GM12801 (cell line): ENCODE results near the gene PRDM15.

Experiments
- TF ChIP-seq, protein P1 (sequence below): IDR thresholded peaks from one replicate; pipeline ENCODE4 v1.5.1; 2011; ENCODE audit warnings: control low read depth; ENCODE audit not compliant: insufficient read length; ENCODE audit errors: extremely low read depth

The PRDM15 gene

DNA sequence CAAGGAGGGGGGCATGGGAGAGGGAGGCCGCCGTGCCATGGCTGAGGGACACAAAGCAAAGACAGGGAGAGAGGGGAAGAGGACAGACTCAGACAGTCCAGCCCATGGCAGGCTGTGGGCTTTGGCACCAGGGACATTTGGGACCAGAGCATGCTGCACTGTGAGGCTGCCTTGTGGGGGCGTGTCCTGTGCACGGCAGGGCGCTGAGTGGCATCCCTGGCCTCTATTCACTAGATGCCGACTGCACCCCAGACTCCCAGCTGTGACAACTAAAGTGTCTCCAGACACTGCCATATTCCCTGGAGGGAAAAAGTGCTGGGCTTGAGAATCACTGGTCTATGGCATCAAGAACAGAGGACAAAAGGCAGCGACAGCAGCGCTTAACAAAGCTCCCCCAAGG is 18.6 kb upstream of the PRDM15 start:
- TF ChIP-seq, protein P1, sequence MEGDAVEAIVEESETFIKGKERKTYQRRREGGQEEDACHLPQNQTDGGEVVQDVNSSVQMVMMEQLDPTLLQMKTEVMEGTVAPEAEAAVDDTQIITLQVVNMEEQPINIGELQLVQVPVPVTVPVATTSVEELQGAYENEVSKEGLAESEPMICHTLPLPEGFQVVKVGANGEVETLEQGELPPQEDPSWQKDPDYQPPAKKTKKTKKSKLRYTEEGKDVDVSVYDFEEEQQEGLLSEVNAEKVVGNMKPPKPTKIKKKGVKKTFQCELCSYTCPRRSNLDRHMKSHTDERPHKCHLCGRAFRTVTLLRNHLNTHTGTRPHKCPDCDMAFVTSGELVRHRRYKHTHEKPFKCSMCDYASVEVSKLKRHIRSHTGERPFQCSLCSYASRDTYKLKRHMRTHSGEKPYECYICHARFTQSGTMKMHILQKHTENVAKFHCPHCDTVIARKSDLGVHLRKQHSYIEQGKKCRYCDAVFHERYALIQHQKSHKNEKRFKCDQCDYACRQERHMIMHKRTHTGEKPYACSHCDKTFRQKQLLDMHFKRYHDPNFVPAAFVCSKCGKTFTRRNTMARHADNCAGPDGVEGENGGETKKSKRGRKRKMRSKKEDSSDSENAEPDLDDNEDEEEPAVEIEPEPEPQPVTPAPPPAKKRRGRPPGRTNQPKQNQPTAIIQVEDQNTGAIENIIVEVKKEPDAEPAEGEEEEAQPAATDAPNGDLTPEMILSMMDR = no peak

DNA sequence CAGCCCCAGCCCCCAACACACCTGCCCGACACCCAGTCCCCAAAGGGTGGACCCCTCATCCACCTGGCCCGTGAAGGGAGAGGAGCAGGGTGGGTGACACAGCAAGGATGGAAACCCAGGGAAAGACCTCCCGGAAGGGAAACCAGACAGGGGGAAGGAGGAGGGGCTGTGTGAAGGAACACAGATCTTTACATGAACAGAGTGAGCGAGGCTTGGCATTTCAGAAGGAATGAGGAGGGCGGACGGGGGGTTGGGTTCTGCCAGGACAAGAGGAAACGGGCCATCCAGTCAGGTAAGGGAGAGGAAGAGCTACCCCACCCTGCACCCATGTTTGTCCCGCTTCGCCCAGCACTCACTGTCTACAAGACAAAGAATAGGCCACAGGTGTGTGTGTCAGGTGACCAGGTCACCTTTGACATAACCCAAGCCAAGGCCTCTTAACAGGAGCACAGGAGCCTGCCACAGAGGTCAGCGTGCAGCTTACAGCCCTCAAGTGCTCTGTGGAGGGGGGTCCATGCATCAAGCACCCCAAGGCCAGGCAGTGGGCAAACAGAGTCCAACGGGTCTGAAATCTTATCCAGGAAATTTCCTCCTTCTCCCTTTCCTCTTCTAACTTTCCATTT is 18.0 kb upstream of the PRDM15 start:
- TF ChIP-seq, protein P1 = no peak

DNA sequence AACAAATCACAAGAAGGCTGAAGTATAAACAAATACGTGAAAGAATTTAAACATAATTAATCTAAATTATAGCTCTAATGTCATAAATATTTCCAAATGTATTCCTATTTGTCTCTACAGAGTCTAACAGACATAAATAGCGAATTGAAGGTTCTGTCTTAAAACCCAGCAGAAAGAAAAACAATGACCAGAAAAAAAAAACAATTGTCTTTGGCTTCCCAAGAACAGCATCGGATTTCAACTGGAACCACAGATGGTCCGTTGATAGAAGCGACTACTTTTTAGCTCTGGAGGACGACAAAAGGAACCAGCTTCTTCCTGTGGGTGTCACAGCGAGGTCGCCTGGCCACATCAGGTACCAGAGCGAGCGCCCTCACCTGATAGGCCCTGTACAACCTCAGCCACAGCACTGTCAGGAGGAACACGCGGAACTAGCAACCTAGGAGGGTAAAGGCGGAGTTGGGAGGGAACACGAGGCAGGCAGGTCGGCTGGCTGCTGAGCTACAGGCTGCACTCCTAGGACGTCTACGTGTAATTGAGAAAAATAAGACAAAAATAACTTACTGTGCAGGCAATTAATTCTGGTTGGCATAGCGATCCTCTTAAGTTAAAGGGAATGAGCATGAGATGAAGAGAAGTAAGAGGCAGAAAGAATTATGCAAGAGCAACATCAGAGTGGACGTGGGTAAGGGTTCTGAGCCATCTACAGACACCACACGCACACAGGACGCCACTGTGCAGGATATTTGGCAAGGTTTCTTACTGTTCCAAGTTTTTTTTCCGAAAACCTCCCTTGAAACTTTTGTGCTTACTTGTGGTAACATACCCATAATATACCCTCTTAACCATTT is 16.7 kb upstream of the PRDM15 start:
- TF ChIP-seq, protein P1 = no peak

DNA sequence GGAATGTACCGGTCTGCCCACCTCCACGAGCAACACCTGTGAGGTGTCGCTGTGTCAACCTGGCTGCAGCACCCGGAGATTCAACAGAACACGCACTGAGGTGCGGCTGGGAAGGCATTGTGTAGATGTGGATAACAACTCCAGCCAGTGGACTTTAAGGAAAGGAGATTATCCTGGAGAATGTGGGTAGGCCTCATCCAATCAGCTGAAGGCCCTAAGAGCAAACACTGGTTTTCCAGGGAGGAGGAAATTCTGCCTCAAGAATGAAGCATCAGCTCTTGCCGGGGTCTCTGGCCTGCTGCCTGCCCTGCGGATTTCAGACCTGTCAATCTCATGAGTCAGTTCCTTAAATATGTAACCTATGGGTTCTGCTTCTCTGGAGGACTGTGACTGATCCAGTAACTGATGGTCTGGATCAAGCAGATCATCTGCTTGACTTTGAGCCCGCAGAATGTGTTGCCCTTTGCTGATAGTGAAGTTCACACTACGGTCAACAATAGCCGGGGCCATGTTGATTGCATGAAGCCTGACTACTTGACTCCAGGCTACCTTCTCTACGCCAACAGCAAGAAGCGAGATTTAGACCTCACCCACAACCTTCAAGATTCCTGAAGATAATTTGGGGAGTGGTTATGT is 15.9 kb upstream of the PRDM15 start:
- TF ChIP-seq, protein P1 = no peak

DNA sequence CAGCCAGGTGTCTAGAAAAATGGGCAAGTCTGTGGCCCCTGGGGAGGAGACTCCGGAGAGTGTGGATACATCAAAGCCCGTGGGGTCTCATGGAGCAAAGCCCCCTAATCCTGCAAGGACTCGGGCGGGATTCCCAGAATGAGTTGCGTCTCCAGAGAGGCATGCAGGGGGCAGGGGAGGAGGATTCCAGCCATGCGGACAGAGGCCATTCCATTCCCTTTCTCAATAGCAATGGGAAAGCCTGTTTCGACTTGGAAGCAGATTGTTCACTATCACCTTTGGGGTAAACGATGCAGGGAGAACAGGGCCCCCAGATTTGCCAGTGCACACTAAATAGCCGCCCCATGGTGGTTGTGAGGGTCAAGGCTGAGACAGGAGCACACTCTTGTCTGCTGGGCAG is 15.4 kb upstream of the PRDM15 start:
- TF ChIP-seq, protein P1 = no peak

DNA sequence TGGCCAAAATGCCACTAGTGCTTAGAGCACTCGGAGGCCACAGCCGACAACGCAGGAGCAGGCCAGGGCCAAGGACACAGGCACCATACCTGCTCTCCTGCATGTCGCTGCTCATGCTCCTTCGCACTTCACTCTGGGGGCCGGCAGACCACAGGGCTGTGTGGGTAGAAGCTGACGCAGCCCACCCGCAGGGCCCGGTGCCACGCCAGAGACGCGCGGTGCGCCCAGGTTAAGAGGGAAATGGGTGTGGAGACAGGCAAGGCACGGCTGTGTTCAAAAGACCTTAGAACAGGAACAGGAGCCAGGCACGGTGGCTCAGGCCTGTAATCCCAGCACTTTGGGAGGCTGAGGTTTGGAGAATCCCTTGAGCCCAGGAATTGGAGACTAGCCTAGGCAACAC is 13.6 kb upstream of the PRDM15 start:
- TF ChIP-seq, protein P1 = no peak

DNA sequence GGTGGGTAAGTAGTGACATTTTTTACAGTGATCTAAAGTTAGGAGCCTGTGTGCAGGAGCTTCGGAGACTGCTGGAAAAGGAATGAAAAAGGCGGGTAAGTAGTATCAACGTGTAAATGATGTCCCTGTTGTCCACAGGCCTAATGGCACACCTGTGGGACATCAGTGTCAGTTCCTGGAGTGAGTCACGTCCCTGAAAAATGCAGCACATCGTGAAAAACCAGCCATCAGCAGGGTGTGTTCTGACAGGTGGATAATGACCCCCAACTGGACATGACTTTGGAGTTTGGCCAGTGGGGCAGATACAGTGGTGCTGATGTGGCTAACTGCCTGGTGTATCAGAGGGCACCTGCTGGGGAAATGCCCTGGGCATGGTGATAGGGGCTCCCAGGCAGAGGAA is 12.0 kb upstream of the PRDM15 start:
- TF ChIP-seq, protein P1 = no peak
